ENCODE data around the gene S100A12.

The S100A12 gene

DNA sequence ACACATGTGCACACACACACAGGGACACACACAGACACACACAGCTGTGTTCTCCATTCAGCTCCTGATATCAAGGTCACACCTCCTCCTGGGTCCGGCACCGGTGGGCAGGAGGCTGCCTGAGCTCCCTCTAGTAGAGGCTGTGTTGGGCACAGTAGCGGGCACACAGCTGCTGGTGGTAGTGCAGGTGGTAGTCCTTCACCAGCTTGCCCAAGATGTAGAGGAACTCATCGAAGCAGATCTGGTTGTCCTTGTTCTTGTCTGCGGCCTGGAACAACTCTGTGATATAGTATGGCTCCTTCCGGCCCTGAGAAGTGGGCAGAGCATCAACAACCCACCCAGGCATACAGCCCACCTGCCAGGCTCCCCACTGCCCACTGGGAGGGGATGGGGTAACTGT, 21.0 kb upstream of the S100A12 start:
- DNase-seq = no peak

DNA sequence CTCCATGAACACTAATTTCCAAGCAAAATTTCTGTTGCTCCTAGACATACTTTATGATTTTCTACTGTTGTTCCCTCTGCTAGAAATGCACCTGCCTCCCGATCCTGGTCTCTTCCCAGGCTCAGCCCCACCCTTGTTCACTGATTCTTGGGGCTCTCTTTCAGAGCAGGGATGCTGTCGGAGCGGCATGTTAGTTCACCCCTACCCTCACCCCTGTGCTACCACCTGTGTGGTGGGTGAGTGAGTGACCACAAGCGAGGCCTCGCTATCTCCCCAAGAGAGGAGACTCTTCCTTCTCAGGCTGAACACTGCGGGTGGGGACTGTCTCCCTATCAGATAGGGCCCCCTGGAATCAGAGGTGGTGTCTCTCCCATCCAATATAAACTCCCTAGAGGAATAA, 20.4 kb upstream of the S100A12 start:
- no peak for DNase-seq

DNA sequence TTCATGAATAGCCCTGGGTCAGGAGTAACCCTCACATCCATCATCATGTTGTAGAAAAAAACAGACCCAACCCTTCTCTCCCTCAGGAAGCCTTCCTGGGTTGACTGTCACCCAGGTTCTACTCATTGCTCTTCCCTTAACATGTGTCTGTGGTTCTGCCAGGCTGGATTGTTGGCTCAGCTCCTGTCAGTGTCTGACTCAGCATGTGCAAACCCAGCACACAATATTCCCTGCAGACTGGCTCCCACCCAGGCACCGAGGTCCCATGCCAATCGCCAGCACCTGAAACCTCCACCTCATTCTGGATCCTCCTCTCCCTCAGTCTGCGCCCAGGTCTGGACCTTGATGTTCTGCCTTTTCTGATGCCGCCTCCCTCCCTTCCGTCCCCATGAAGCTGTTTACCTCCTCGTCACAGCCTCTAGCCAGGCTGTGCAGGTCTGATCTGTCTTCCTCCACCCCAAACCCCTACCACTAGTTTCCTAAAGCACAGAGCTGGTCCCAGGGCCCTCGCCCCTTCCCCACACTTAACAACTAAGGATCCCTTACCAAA, 19.8 kb upstream of the S100A12 start:
- DNase-seq = no peak

DNA sequence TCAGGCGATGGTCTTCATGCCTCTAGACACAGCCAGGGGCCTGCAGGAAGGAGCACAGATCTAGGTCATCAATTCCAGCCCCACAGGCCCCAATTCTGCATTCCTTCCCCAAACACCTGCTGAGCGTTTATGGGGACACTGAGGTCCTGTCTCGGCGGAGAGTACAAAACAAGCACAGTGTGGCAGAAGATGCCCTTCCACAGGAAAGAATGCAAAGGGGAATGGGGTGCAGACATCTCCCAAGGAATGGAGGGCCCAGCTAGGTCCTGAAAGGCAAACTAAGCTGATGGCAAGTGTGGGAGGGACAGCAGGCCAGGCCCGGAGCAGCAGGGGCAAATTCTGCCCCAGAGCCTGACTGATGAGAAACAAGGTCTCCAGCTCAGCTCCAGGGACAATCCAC, 19.0 kb upstream of the S100A12 start:
- no peak for DNase-seq

DNA sequence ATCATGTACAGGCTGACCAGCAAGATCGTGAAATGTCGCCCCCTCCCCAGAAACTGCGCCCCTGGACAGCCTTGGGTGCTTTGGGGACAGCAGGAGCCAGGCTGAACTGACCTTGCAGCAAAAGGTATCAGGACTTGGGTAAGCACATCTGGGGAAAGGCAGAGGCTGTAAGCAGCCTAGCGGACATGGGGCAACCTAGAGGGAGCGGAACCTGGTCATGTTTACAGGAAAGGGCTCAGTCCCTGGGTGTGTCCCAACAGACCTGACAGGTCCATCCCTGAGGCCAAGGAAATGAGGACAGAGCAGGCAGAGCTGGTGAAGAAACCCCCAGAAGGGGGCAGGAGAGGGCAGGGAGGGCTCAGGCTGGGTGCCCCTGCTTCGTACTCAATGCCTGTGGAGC, 18.5 kb upstream of the S100A12 start:
- no peak for DNase-seq

DNA sequence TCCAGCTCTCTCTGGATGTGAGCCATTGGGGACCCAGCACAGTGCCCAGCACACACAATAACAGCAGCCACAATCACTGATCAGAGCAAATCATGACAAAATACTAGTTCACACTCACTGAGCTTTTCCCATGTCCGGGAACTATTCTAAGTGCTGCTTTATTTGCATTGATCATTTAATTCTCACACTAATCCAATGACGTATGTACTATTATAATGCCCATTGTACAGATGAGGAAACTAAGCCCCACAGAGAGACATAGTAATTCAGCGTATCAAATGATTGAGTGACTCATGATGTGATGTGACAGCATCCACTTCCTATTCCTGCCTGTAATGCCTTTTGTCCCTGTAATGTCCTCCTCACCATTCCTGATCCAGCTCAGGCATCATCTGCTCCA, 17.4 kb upstream of the S100A12 start:
- no peak for DNase-seq

DNA sequence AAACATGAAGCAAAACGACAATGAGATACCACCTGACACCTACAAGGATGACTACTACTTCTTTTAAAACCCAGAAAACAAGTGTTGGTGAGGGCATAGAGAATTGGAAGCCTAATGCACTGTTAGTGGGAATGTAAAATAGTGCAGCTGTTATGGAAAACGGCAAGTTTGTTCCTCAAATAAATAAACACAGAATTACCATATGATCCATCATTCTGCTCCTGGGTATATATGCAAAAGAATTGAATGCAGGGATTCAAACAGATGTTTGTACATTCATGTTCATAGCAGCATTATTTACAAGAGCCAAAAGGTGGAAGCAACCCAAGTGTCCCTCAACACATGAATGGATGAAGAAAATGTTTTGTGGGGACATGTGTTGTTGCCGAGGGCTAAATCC, 16.8 kb upstream of the S100A12 start:
- DNase-seq = no peak

DNA sequence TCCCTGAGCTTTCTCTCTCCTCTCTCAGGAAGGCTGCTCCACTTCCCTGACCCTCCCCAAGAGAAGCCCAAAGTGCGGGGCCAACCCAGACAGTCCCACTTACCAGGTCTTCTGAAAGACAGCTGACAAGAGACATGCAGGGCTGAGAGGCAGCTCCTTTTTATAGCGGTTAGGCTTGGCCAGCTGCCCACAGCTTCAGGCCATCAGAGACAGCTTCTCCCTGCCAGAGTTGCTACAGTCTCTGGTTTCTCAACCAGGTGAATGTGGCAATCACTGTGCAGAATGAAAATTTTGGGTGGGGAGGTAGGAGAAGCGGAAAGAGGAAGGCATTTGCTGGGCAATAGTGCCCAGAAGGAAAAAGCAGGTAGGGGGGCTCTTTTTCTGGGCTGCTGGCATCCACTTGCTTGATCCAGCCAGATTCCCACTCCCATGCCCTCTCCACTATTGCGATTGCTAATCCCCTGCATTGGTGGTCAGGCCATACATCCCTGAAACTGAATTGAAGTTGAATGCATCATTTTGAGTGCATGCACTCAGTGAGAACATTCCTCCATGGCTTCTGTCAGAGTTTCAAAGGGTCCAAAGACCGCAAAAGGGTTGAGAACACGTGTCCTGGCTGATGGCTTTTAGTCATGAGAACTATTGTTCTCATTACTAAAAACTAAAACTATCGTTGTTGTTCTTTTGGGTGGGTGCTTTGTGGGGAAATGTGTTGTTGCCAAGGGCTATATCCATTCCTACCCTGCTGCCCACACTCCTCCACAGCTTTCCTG, 15.7 kb upstream of the S100A12 start, which contains the start of gene S100A8:
Gene S100A8 (minus strand): TSS at position 136 of the 773 bp plus-strand sequence. CDS start 538 bp downstream, outside the sequence.
- DNase-seq = no peak

DNA sequence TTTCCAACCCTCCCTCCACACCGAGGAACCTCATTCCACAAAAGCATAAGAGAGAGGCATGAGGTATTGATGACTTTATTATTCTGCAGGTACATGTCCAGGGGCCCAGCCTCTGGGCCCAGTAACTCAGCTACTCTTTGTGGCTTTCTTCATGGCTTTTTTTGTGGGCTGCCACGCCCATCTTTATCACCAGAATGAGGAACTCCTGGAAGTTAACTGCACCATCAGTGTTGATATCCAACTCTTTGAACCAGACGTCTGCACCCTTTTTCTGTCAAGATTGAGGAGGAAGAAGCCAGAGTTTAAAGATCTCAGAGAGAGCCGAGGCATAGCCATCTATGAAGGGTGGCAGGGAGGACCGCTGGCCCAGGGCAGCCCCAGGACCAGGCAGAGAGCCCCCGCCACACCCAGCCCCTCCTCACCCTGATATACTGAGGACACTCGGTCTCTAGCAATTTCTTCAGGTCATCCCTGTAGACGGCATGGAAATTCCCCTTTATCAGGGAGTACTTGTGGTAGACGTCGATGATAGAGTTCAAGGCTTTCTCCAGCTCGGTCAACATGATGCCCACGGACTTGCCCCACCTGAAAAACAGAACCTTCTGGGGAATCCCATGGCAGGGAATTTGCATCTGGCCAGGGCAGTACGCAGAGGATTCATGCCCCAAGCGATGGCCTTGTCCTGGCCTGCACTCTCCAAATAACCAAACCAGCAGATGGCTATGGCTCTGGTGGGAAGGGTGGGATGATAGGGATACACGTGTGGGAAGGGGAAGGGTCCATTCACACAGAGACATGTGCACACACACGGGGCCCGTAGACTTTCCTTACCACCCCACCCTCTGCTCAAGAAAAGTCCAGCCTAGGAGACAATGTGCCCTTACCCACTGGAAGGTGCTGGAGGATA, 14.8 kb upstream of the S100A12 start:
- no peak for DNase-seq

DNA sequence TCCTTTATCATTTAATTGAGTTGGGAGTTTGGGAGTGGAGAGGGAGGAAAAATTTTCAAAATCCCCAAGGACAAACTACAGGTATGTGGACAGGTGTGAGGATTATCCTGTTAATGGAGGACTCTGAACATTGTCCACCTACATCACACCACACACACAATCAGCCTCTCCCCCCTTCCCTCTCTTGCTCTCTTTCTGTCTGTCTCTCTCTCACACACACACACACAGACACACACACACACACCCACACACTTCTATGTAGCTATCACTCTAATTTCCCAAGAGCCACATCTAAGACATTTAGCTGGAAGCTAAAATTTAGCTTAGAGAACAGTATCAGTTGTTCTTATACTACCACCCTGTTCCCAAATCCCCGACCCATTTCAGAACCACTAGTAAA, 14.0 kb upstream of the S100A12 start:
- DNase-seq = no peak

DNA sequence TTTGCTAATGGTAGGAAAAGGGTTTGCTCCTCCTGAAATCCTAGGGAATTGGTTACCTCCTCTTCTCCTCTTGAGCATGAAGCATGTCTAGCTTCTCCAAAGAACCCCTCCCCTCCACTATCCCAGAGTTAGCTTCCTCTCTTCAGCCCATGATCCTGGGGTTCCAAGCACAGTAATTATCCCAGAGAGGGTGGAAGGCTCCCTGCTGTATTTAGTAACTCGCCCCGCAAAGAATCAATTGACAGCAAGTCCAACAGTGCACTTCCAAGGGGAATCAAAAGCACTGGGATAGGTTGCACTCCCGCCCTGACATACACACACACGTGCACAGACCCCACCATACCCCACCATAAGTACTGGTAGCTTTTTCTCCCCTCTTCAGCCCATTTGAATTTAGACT, 12.4 kb upstream of the S100A12 start:
- DNase-seq = no peak

DNA sequence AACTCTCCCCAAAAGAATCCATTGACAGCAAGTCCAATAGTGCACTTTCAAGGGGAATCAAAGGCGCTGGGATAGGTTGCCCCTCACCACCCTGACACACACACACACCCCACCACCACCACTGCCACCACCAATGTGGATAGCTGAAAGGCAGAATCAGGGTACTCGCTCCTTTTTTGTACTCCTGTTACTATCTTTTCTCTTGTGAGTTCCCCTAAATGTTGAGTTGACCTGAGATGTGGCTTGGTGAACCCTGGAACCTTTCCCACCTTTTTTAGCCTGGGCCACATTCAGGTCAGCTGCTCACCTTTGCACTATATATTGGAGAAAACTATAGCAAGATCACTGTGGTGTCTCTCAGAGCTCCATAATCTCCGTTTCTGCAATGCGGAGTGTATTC, 11.6 kb upstream of the S100A12 start:
- DNase-seq = no peak

DNA sequence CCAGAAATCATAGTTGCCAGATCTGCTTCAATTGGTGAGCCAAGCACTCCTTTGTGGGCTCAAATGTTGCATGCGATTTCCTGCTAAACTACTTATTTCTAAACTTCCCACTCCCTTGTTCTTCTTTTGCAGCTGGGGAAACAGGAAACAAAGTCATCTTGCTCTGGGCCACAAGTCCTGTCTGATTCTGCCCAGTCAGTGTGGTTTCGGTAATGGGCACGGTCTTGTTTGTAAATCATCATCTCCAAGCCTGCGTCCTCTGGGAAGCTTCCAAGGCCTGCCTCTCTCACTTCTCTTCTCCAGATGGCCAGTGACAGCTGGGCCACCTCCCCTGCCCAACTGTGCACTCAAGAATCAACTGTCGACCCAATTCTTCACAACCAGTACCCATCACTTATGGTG, 11.1 kb upstream of the S100A12 start:
- no peak for DNase-seq

DNA sequence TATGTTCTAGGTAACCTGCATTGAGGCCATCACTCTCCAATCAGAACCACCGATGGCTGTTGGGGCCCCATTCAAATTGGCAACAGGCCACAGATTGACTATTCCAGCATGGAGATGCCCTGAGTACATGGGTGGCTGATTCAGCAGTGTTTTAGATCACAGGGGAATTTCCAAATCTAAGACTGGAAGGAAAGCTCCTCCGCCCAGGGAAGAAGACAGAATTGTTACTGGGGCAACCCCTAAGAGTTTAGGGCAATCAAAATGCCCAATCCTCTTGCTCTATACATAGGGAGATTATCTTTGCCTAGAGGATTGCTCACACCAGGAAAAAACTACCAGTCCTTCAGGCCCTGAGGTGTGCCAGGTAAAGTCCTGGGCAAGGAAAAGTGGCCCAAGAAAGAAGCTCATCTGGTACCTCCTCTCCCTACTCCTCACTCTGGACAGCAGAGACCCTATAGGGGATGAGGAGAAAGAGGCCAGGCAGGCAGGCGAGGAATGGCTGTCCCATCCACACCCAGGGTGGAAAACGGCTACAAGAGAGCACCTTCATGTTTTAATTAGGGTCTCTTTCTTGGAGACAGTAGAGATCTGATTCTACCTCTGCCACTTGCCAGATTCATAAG, 9.6 kb upstream of the S100A12 start:
- DNase-seq = no peak

DNA sequence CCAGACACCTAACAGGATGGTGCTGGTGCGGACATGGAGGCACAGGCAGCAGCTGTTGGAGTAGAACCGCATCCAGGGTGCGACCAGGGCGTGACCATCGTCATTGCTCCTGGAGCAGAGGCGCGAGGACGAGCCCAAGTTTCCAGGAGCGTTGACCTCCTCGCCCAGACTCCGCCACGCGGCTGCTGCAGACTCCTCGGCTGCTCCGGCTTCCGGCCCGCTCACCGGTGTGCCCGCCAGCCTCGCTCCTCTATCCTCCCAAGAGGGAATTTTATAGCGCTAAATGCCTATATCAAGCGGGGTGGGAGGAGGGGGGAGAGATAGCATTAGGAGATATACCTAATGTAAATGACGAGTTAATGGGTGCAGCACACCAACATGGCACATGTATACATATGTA, 5.3 kb upstream of the S100A12 start:
- no peak for DNase-seq

DNA sequence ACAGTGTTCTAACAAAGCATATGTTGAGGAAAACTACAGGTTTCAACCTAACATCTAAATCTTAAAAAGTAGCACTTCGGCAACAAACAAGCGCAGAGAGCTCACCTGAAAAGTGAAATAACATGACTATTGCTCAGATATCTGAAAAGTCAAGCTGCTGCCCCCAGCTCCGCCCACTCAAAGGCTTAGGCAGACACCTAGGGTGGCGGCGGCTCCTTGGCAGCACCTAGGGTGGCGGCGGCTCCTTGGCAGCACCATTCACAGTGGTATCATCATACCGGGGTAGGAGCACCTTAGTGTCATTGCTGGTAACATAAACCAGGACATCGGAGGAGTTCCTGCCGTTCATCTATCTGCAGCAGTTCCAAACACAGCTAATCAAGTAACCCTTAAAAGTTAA, 4.2 kb upstream of the S100A12 start:
- DNase-seq = no peak

DNA sequence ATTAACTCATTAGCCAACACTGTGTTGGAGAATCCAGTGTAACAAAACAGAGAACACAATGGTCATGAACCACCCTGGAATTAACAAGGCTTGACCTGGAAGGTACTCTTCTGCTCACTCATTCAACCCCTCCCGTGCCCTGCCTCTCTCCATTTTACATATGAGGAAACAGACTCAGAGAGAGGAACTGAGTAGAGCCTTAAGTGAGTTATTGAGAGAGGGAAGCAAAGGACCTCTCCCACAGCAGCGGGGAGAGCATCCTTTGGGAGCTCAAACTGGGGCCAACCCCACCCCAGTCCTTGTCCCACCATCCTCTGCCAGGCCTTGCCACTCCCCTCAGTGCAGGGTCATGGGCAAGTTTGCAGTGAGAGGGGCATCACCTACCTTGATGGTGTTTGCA, 1.4 kb downstream of the S100A12 start:
- DNase-seq = no peak

DNA sequence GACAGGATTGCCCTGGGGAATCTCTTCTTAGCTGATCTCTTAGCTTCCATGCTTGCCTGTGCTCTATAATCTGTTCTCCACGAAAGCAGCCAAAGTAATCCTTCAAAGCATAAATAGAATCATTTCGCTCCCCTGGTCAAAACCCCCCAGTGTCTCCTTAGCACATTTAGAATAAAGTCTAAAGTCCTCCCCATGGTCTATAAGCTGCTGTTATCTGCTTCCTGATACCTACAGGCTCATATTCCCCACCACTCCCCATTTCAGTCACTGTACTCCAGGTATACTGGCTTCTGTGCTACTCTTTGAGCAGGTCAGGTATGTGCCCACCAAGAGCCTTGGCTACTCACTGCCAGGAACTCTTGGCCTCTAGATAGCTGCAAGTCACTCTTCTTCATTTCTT, 2.9 kb downstream of the S100A12 start:
- DNase-seq = no peak

DNA sequence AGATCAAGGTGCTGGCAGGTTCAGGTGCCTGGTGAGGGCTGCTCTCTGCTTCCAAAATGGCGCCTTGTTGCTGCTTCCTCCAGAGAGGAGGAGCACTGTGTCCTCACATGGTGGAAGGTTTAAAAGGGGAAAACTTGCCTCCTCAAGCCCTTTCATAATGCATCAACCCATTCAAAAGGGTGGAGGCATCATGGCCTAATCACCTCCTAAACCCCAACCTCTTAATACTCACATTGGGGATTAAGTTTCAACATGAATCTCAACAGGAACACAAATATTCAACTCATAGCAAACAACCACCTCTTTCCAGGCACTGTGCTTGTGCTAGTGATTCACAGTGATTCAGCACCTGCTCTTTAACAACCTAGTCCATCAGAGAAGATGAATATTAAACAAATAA, 4.2 kb downstream of the S100A12 start:
- no peak for DNase-seq

DNA sequence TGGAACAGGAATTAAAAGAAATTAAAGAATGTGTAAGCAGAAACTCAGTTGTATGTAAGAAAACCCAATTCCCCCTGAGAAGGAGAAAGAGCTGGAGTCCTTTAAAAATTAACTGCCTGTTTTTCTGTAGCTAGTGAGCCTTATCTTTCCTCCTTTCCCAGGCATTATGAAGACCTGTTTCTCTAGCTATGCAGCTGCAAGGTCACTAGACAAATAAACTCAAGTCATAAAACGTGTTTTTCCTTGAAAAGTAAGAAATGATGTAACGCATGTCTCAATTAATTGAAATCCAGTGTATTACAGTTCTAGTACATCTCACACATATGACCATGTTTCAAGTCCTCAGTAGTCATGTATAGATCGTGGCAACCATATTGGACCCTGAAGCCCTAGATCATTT, 5.3 kb downstream of the S100A12 start:
- no peak for DNase-seq

DNA sequence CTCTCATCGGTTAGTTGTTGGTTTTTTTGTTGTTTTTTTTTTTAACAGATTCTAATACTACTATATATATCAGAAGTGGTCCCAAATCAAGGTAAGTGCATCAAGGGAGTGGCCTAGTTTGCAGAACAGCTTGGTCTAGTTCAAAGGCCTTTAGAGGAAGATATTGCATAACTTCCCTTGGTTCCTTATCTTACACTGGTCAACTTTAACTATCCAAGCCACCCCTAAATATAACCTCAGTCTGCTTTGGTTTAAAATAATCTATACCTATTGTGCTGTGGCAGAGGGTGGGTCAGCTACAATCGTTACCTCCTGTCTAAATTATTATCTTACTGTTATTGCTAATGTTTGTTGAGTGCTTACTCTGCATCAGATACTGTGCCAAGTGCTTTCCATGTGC, 6.9 kb downstream of the S100A12 start:
- no peak for DNase-seq

DNA sequence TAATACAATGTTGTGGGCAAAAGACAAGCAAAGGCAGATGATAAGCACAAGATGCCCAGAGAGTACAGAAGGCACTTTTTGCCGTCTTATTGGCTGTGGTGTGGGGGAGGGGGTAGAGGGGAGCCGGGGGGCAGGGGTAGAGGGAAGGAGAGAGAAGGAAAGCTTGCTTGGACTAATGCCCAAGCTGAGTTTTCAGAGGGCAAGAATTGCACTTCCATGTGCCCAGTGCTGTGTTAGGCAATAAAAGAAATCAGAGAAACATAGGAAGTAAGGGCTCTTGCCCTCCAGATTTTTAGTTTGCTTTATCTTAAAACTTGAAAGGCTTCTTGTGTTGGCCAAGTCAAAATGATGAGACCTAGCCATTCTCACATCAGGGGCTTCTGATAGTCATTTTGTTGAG, 8.3 kb downstream of the S100A12 start:
- DNase-seq = no peak

DNA sequence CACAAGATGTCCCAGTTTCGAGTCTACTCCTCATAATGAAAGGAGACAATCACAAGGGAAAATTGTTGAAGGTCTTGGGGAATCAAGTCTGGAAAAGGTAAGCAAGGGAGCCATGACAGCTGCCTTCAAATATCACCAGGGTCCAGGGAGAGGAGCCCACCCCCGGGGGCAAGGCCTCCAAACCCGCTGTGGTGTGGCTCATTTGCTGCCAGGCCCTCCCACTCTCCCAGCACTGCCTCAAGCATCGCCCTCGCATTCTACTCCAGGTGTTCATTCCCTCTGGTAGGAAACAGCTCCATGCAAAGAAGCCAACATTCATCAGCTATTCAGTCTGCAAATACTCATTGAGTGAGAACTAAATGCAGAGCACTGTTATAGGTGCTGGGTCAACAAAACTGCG, 9.2 kb downstream of the S100A12 start:
- DNase-seq = no peak
